H7 (cell line): ENCODE data around the gene GOLGA7B. TPM values are rescaled to one million over a fixed set of nuclear protein-coding genes. Genes with fewer than 3 reads are reported as not detected.

Experiments used
- total RNA-seq: library from RNA; depleted of rRNA; stranded (reverse); fragments of >200 nt; shearing (Covaris generic); gene quantifications from 2 replicates; pipeline ENCODE4 v1.2.3, GENCODE V29; 2014; rRNA removed

The GOLGA7B gene
- total RNA-seq, 1 experiment from 2014 or later = not detected

Other genes with a start within 250 kb of the GOLGA7B start
- gene MORN4, start 216.3 kb upstream of the GOLGA7B start, total RNA-seq = 12.0 and 13.7 TPM in 2 replicates
- gene PI4K2A, start 209.2 kb upstream of the GOLGA7B start, total RNA-seq = 19.6 and 26.2 TPM in 2 replicates
- 10.6 and 13.6 TPM in 2 replicates for gene AVPI1, start 162.6 kb upstream of the GOLGA7B start, total RNA-seq
- 18.7 and 21.2 TPM in 2 replicates for gene MARVELD1, start 136.1 kb upstream of the GOLGA7B start, total RNA-seq
- 19.2 and 21.8 TPM in 2 replicates for gene ZFYVE27, start 112.7 kb upstream of the GOLGA7B start, total RNA-seq
- 1.9 and 2.3 TPM in 2 replicates for gene SFRP5, start 77.8 kb upstream of the GOLGA7B start, total RNA-seq
- gene CRTAC1, start 180.8 kb downstream of the GOLGA7B start, total RNA-seq = 0.03 and 0.63 TPM in 2 replicates